ENCODE measurements around the gene ZNF467.

ZNF467 gene

GRCh38 chr7:149773446-149774236 is at the start of gene ZNF467:
ZNF467 (minus strand) TSS chr7:149773588; CDS start chr7:149771032, 2,556 bp downstream.
- peak; percentile 42 for DNase-seq

GRCh38 chr7:149822353-149822943 is 49.1 kb upstream of the ZNF467 start:
- DNase-seq = no peak

- no peak for DNase-seq
Measured at GRCh38 chr7:149821191-149822148, 48.1 kb upstream of the ZNF467 start.

- DNase-seq = no peak
Measured at GRCh38 chr7:149820622-149821190, 47.3 kb upstream of the ZNF467 start.

- no peak for DNase-seq
Measured at GRCh38 chr7:149819961-149820340, 46.6 kb upstream of the ZNF467 start.

GRCh38 chr7:149819141-149819960 is 46.0 kb upstream of the ZNF467 start:
- no peak for DNase-seq

- DNase-seq = no peak
Measured at GRCh38 chr7:149818536-149818840, 45.1 kb upstream of the ZNF467 start.

- DNase-seq = no peak
Measured at GRCh38 chr7:149817836-149818535, 44.6 kb upstream of the ZNF467 start.

- no peak for DNase-seq
Measured at GRCh38 chr7:149817301-149817771, 43.9 kb upstream of the ZNF467 start.

- DNase-seq = no peak
Measured at GRCh38 chr7:149816794-149817193, 43.4 kb upstream of the ZNF467 start.

- DNase-seq = no peak
Measured at GRCh38 chr7:149816267-149816751, 42.9 kb upstream of the ZNF467 start.

- no peak for DNase-seq
Measured at GRCh38 chr7:149815661-149816266, 42.4 kb upstream of the ZNF467 start.

GRCh38 chr7:149815121-149815520 is 41.7 kb upstream of the ZNF467 start:
- no peak for DNase-seq

- DNase-seq = no peak
Measured at GRCh38 chr7:149814494-149814893, 41.1 kb upstream of the ZNF467 start.

- no peak for DNase-seq
Measured at GRCh38 chr7:149813254-149814035, 40.1 kb upstream of the ZNF467 start.

- DNase-seq = no peak
Measured at GRCh38 chr7:149811831-149812490, 38.6 kb upstream of the ZNF467 start.

GRCh38 chr7:149811221-149811620 is 37.8 kb upstream of the ZNF467 start:
- DNase-seq = no peak

- DNase-seq = no peak
Measured at GRCh38 chr7:149809215-149809614, 35.8 kb upstream of the ZNF467 start.

GRCh38 chr7:149808311-149808710 is 34.9 kb upstream of the ZNF467 start:
- no peak for DNase-seq

- no peak for DNase-seq
Measured at GRCh38 chr7:149806726-149807125, 33.3 kb upstream of the ZNF467 start.

Data from activated naive CD4-positive, alpha-beta T cell treated with Interleukin-2 at 50 U/mL for 16 hours (primary cell).